Right lobe of liver (tissue), 6 donors: ENCODE results near the gene LGALS14. TPM values are rescaled to one million over a fixed set of nuclear protein-coding genes. Genes with fewer than 3 reads are reported as not detected.
"Not testable (repeated sequence)": the region's sequence is repeated elsewhere in the genome, so short reads cannot be mapped to it uniquely, and the experiment has no call there.

Experiments
- ATAC-seq, 4 donors: fragments of 200-7000 bp; cut with Tn5 transposase; one replicate each; pipeline ENCODE4 v1.9.1; 2020; ENCODE audit warnings: mild to moderate bottlenecking in 4 of 4, moderate library complexity in 4 of 4
- DNase-seq, 3 donors: peaks; one replicate each; pipeline ENCODE4 v3.0.0-alpha.2; 2020
- H3K27ac ChIP-seq, 3 donors: fragments of 200-600 bp; one replicate each; pipeline ENCODE4 v1.8.0; 2022
- H3K27me3 ChIP-seq, 2 donors: fragments of 200-600 bp; one replicate each; pipeline ENCODE4 v1.8.0; 2022
- H3K36me3 ChIP-seq, 4 donors: fragments of 200-600 bp; sonication (generic) in 1 of 4; one replicate each; pipeline versions ENCODE4 v1.5.1 to v1.8.0; 2017 to 2022; ENCODE audit warnings: control low read depth in 1 of 4
- H3K4me1 ChIP-seq, 4 donors: fragments of 200-600 bp; sonication (generic) in 1 of 4; one replicate each; pipeline versions ENCODE4 v1.5.1 to v1.8.0; 2017 to 2022; ENCODE audit warnings: control low read depth in 1 of 4
- H3K4me3 ChIP-seq, 3 donors: fragments of 200-600 bp; one replicate each; pipeline ENCODE4 v1.8.0; 2022
- H3K9me3 ChIP-seq, 4 donors: fragments of 200-600 bp; sonication (generic) in 1 of 4; one replicate each; pipeline versions ENCODE4 v1.5.1 to v1.8.0; 2017 to 2022; ENCODE audit warnings: control low read depth in 1 of 4
- CTCF ChIP-seq, 4 donors: fragments of 200-600 bp in 3 of 4; fragments of 450-650 bp in 1 of 4; IDR thresholded peaks; one replicate each; pipeline versions ENCODE4 v1.5.1 to v1.8.0; 2016 to 2022; ENCODE audit warnings: antibody characterized with exemption in 4 of 4, mild to moderate bottlenecking in 2 of 4
- POLR2A ChIP-seq: fragments of 450-650 bp; IDR thresholded peaks from one replicate; pipeline ENCODE4 v1.6.1; 2017; ENCODE audit warnings: antibody characterized with exemption, mild to moderate bottlenecking
- WGBS: methylation state at CpG from one replicate; pipeline ENCODE4 v1.1.6; 2018; ENCODE audit warnings: low coverage, low lambda C conversion rate; ENCODE audit not compliant: insufficient coverage; ENCODE audit errors: missing lambda C conversion rate; 5-methylcytosine and 5-hydroxymethylcytosine counted together
- intact Hi-C, 2 donors: fragments of 100-400 bp; cut with DNase I; formaldehyde crosslinking; loops; one replicate each; pipeline versions ENCODE4 v1.11.2 to v1.14.1; 2022
- total RNA-seq, 6 experiments: library from RNA; depleted of rRNA in 2 of 6; stranded (reverse); fragments of >200 nt in 2 of 6; fragmentation: NEBNext Ultra II Directional in 3 of 6; extraction: Animal tissue kit (Norgen Biotek cat#: 25700) in 3 of 6; gene quantifications; one replicate each; pipeline versions ENCODE4 v1.1.0 to v1.2.4, GENCODE V29; 2016 to 2023
- donor health status: DM: no; HTN: yes; CAD: no.
- donor health status: DM: no; HTN: no; CAD: no.
- donor health status: DM: no; HTN: no; CAD: no.
- donor health status: DM: no; HTN: yes; CAD: no.
- donor health status: DM: no; HTN: yes; CAD: no.

Gene LGALS14
- total RNA-seq, 6 experiments from 2014 or later = not detected

GRCh38 chr19:39661565-39661964, 42.7 kb upstream of the LGALS14 start:
- Histone ChIP-seq H3K27ac (no peak overlapping the region), H3K9me3 (no peaks in the 10 kb centered on the region), H3K36me3 (no peaks in the 10 kb centered on the region), H3K4me3 (no peak overlapping the region), H3K27me3 (no peaks in the 10 kb centered on the region), H3K4me1 (no peaks in the 10 kb centered on the region)
- TF ChIP-seq POLR2A = no peak
- TF ChIP-seq CTCF (IDR thresholded peaks at IDR 0.05) = no peak
- no peak for ATAC-seq
- intact Hi-C loops = no loop called here
- no peak for DNase-seq

GRCh38 chr19:39669860-39670259, 34.4 kb upstream of the LGALS14 start:
- not testable (repeated sequence) for H3K9me3 ChIP-seq, H3K4me3 ChIP-seq, DNase-seq, H3K4me1 ChIP-seq, H3K27me3 ChIP-seq, H3K36me3 ChIP-seq, ATAC-seq, H3K27ac ChIP-seq
- WGBS = 74% methylated on average over 2 of the region's 3 CpGs
- intact Hi-C loops = loop anchor here (5.0 to 10.0 kb wide), 2 partner anchors 115 to 118 kb away; no protein-coding TSS in a partner anchor

- Histone ChIP-seq H3K36me3 (no peaks in the 10 kb centered on the region), H3K27ac (no peak overlapping the region), H3K9me3 (no peaks in the 10 kb centered on the region), H3K27me3 (no peaks in the 10 kb centered on the region), H3K4me1 (no peaks in the 10 kb centered on the region), H3K4me3 (no peak overlapping the region)
- TF ChIP-seq CTCF (IDR thresholded peaks at IDR 0.05) (no peak), POLR2A (no peak)
- WGBS = 10% methylated on average over 2 of the region's 4 CpGs
- intact Hi-C loops = loop anchor here in 1 of 2 donors (10.0 kb wide), 1 partner anchor 116 kb away; no protein-coding TSS in a partner anchor
- DNase-seq (no peak), ATAC-seq (no peak)
These were observed 33.3 kb upstream of the LGALS14 start for GRCh38 chr19:39670998-39671397.

GRCh38 chr19:39671739-39672363, 32.4 kb upstream of the LGALS14 start:
- peak; percentile 75 to 88 (median 80) for ATAC-seq
- H3K27me3 ChIP-seq = no peaks in the 10 kb centered on the region
- intact Hi-C loops = loop anchor here in 1 of 2 donors (10.0 kb wide), 1 partner anchor 117 kb away; no protein-coding TSS in a partner anchor
- H3K27ac ChIP-seq = no peak overlapping the region
- WGBS = 5% methylated on average over 9 of the region's 9 CpGs
- no peaks in the 10 kb centered on the region for H3K4me1 ChIP-seq
- H3K36me3 ChIP-seq = no peaks in the 10 kb centered on the region
- H3K4me3 ChIP-seq = no peak overlapping the region
- H3K9me3 ChIP-seq = no peaks in the 10 kb centered on the region
- no peak for TF ChIP-seq POLR2A
- TF ChIP-seq CTCF (IDR thresholded peaks at IDR 0.05) = peak; percentile 59 to 81 (median 68)
- DNase-seq = no peak

GRCh38 chr19:39672473-39672872, 31.8 kb upstream of the LGALS14 start:
- ATAC-seq (no peak), DNase-seq (no peak)
- Histone ChIP-seq H3K36me3 (no peaks in the 10 kb centered on the region), H3K4me3 (no peak overlapping the region), H3K27me3 (no peaks in the 10 kb centered on the region), H3K9me3 (no peaks in the 10 kb centered on the region), H3K4me1 (no peaks in the 10 kb centered on the region), H3K27ac (no peak overlapping the region)
- intact Hi-C loops = loop anchor here in 1 of 2 donors (10.0 kb wide), 1 partner anchor 118 kb away; no protein-coding TSS in a partner anchor
- 43% methylated on average over 4 of the region's 5 CpGs for WGBS
- TF ChIP-seq POLR2A (no peak), CTCF (IDR thresholded peaks at IDR 0.05) (no peak)

- not testable (repeated sequence) for H3K27me3 ChIP-seq, H3K36me3 ChIP-seq, H3K4me1 ChIP-seq, DNase-seq, H3K4me3 ChIP-seq, H3K9me3 ChIP-seq, H3K27ac ChIP-seq, ATAC-seq
- intact Hi-C loops = loop anchor here in 1 of 2 donors (10.0 kb wide), 1 partner anchor 119 kb away; no protein-coding TSS in a partner anchor
- WGBS = 5% methylated on average over 1 of the region's 1 CpG
These were observed 30.4 kb upstream of the LGALS14 start for GRCh38 chr19:39673862-39674261.
